Hepatic stellate cell (primary cell): Measurements from ENCODE around the gene CBFA2T2.

Source experiments
- DNase-seq: peaks from one replicate; pipeline ENCODE4 v3.0.0; 2011; ENCODE audit warnings: low spot score

The CBFA2T2 gene

GRCh38 chr20:33653218-33653899 is 163.5 kb downstream of the CBFA2T2 start:
- peak; percentile 84 for DNase-seq

- no peak for DNase-seq
Measured at GRCh38 chr20:33653900-33654596, 164.2 kb downstream of the CBFA2T2 start.

DNA sequence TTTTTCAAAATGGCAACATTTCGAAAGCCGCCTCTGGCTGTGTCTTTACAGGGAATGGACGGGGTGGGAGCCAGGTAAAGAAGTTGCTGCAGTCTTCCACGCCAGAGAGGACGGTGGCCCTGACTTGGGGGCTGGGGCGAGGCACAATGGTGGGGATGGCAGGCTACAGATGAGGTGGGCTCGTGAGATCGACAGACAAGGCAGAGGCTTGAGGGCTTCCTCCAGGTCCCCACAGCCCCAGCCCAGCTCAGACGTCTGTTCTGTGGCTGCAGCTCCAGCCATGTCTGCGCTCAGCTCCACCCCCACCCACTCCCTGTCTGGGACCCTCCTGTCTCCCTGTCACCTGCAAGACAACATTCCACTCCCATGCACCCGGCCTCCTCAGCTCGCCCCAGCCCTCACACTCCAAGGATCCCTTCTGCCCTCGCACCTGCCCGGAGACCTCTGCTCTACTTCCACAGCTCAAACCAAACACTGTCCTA is 164.8 kb downstream of the CBFA2T2 start:
- DNase-seq, result no peak

- DNase-seq, result no peak
Measured at GRCh38 chr20:33655164-33655563, 165.3 kb downstream of the CBFA2T2 start.

- peak; percentile 2 for DNase-seq
Measured at GRCh38 chr20:33656010-33656782, 166.3 kb downstream of the CBFA2T2 start.

- DNase-seq, result no peak
Measured at GRCh38 chr20:33656783-33657703, 167.1 kb downstream of the CBFA2T2 start.

GRCh38 chr20:33657704-33658095 is 167.8 kb downstream of the CBFA2T2 start:
- DNase-seq, result no peak

- DNase-seq, result no peak
Measured at GRCh38 chr20:33658510-33658909, 168.6 kb downstream of the CBFA2T2 start.

DNA sequence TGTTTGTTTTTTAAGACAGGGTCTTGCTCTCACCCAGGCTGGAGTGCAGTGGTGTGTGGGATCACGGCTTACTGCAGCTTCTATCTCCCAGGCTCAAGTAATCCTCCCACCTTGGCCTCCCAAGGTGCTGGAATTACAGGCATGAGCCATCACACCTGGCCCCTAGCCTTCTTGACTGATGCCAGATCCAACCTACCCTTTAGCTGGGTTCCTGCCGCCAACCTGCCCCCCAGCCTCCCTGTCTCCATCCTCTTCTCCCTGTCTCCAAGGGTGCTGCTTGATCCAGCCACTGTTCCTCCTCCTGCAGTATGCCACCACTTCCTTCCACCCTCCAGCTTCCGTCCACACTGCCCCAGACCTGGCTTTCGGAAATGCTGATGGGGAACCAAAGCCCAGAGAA is 169.0 kb downstream of the CBFA2T2 start:
- no peak for DNase-seq

GRCh38 chr20:33659341-33660034 is 169.6 kb downstream of the CBFA2T2 start:
- DNase-seq, result no peak

DNA sequence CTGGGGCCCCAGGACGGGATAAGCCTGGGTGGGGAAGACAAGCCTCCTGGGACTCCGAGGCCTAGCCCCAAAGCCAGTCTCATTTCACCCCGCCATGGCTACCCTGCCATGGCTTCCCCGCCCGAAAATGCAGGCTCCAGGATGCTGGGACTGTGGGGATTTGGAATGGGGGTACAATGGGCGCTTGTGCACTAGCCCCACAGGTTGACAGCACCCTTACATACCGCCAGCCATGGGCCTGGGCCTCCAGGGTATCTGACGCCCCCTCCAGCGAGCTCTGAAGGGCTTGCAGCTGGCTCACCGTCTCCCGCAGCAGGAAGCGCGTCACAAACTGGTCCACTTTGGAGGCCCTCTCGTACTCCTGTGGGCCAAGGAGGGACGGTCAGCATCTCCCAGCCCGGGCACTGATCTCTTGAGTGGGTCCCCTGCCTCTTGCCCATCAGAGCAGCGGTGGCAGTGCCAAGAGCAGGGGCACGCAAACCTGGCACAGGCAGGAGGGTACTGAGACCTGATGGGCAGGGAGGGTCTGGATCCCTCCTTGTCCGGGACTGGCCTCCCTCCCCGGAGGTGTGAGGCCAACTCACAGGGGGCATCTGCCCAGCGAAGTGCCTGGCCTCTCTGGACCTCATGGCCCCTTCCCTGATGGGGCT is 170.3 kb downstream of the CBFA2T2 start:
- no peak for DNase-seq

DNA sequence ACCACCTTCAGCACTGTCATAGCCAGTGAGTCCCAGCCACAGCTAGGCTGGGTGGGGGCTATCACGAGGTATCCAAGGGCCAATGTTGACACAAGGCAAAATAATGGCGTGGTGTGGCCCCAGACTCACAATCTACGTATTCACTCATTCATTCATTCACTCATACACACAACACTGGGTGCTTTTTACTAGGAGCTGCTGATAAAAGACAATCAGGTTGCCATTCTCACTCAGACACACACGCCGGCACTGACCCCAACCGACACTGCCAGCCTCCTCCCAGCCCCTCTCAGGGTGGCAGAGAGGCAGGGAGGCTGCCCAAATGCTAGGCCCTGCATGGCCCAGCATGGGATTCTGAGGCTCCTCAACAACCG is 170.8 kb downstream of the CBFA2T2 start:
- no peak for DNase-seq

- DNase-seq, result no peak
Measured at GRCh38 chr20:33662172-33662571, 172.3 kb downstream of the CBFA2T2 start, which contains the start of gene C20orf144. Gene C20orf144 (plus strand): TSS chr20:33662327. CDS start chr20:33662346, 19 bp downstream.

- DNase-seq, result peak; percentile 88
Measured at GRCh38 chr20:33663161-33664084, 173.5 kb downstream of the CBFA2T2 start.

DNA sequence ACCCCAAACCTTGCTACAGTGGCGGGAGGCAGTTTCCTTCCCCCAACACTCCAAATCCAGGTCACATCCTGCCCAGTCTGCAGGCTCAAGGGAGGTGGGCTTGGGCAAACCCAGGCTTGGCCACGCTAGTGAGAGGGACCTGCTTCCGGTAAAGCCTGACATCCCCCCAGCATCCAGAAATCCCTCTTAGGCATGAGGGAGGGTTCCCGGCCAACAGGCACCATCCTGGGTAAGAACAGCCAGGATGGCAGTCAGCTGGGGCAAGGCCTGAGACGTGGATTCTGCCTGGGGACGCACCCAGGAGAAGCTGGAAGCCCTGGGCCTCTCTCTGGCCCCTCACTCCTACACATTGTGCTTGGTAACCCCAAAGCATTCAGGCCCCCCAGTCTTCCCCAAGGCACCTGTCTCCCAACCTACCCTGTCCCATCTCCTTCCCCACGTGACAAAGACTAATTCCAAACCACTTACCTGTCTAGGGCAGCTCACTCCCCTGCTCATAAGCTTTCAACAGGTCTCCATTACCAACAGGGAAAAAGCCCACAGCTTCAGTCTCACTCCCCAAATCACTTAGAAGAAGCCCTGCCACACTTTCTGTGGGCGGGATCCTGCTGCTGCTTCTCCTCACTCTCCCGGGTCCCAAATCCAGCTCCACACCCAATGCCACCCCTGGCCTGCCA is 174.3 kb downstream of the CBFA2T2 start:
- DNase-seq, result no peak

DNA sequence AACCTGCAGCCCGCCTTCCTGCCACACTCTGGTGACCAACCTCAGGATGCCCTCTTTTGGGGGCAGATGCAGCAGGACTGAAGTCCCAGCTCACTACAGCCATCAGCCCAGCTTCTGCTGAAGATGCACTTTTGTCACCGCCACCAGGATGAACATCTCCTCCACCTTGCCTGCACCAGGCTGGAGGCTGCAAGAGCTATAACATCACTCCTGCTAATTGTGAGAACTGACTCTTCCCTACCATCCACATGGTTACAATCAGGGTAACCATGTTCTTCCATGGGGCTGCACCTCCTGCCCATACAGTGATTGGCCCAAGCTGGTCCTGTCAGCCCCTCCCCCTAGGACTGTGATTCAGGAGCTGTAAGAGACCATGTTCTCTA is 174.9 kb downstream of the CBFA2T2 start:
- no peak for DNase-seq

DNA sequence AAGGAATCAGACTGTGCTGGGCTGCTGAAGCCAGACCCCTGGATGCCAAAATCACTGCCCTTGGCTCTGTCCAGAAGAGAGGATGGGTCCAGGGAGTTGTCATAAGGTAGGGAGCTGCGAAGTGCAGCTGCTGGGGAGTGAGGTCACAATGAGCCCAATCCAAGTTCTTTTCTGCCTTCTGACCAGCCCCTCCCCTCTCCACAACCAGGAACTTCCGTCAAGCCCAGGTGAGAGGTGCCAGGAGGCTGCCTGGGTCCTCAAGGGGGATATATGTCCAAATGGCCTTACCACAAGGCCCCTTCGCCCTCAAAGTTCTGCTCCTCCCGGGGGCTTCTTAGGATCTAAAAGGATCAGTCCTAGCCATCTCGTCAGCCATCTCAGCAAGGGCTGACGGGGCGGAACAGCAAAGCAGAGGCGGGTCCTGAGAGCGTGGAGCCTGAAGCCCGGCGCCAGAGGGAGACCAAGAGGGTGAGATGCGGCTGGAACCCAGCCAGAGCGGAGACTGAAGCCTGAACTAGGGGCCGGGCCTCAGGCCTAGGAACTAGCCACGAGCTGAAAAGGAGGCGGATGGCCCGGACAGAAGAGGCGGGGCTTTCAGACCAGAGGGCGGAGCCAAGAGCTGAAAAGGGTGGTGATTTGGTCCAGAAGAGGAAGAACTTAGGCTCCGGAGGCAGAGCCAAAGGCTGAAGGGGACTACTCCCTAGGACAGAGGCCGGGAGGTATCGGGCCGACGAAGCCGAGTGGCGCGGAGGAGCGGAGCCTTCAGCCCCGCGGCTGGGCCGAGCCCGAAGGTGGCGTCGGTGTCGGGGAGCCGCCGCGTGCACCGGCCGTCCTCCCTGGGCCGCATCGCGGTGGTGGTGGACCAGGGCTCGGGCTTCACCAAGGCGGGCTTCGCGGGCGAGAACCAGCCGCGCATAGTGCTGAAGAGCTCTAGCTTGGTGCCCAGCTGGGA is 176.7 kb downstream of the CBFA2T2 start, which contains the start of gene ACTL10:
TSS of gene ACTL10 (plus strand) at position 651 of the 952 bp plus-strand sequence. CDS start 555 bp downstream, outside the sequence.
- peak; percentile 99 for DNase-seq
